NCI-H187 treated with DMSO at 0.1 percent for 48 hours (cell line): ENCODE measurements around the gene COLEC12.

Source experiments
- DNase-seq: peaks from one replicate; lab custom pipeline; 2025; lab: John Stamatoyannopoulos, UW

The COLEC12 gene

DNA sequence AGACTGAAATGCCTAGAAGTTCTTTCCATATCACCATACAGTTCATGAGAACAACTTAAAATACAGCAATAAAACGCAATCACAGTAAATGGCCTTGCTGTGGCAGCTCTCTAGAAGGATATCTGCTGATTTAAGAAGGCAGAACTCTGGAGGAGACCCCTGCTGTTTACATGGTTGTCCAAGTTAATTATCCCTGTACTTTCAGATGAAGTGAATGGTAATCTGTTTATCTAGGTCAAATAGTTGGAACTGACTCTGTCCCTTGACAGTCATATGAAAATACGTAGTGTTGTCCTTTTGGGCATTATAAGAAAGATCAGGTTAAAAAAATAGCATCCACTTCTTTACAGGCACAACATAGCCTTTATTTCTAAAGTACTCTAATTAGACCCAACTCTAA is 115.6 kb downstream of the COLEC12 start:
- no peak for DNase-seq

GRCh38 chr18:383135-383534 is 117.4 kb downstream of the COLEC12 start:
- no peak for DNase-seq

DNA sequence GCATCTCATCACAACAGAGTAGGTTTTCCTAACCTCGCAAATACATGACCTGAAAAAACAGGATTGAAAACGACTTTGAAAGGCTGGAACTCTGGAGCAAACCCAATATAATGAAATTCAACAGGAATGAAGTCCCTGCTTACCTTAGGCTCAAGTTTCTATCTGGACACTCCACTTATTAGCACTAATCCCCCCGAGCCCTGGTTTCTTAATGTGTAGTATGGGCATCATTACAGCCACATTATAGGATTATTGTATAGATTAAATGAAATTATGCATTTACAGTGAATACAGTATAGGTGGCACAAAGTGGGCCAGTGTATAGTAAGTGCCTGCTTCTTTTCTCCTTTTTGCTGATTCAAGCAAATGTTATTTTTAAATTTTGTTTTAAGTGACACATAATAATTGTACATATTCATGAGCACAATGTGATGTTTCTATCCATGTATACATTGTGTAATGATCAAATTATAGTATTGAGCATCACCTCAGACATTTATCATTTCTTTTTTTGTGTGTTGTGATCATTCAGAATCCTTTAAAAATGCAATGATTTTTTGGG is 118.0 kb downstream of the COLEC12 start:
- DNase-seq = no peak

- DNase-seq = no peak
Observed at GRCh38 chr18:379681-380330, 120.7 kb downstream of the COLEC12 start.

DNA sequence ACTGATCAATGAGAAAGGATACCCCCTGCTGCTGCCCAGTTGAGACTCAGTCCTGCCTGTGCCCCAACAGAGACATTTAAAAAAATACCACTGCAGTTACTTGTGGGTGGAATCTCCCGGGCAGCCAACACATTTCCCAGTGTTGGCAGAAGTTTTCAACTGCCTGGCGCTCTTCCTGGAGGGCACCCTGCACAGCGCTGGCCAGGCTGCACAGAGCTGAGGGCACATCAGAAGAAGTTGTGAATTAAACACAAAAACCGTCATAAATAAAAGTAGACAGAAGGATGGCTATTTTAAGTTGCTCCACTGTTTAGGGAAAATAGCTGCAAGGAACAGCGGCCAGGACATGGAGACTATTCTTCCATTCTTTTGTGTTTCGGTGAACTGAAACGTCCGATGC is 122.4 kb downstream of the COLEC12 start:
- DNase-seq = no peak

DNA sequence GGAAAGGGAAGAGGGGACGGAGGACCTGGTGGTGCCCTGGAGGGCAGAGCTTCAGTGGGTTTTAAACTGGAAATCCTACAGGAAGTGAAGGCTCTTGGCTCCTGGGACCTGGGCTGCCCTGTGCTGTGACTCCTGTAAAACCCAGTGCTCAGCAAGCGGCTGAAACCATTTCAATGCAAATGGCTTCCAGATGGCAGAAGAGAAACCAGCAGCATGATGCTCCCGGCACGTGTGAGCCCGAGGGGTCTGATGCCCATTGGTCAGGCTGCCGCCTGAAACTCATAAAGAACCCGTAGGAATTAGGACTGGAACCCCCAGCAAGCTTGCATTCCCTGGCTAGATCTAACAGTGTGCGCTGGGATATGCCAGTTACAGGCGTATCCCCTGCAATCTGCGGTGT is 123.4 kb downstream of the COLEC12 start:
- no peak for DNase-seq

GRCh38 chr18:376311-376710 is 124.2 kb downstream of the COLEC12 start:
- no peak for DNase-seq

DNA sequence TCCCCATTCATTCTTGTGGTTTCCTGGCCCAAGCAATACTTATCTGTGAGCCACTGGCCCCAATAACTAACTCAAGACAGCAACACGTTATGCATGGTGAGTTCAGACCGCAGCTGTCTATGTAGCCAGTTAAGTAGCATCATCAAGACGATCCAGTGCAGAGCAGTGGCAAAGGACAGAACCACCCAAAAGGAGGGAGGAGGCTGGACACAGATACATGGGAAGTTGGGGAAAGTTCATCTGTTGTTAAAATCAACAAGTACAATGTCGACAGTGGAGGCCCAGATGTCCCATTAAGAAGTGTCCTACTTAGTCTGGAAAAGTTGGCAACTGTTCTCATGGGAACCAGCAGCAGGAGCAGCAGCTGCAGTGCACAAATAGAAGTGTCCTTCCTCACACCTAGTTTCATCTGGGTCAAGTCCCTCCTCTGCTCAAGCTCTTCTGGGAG is 125.8 kb downstream of the COLEC12 start:
- no peak for DNase-seq

- DNase-seq = no peak
Observed at GRCh38 chr18:373780-374179, 126.7 kb downstream of the COLEC12 start.

DNA sequence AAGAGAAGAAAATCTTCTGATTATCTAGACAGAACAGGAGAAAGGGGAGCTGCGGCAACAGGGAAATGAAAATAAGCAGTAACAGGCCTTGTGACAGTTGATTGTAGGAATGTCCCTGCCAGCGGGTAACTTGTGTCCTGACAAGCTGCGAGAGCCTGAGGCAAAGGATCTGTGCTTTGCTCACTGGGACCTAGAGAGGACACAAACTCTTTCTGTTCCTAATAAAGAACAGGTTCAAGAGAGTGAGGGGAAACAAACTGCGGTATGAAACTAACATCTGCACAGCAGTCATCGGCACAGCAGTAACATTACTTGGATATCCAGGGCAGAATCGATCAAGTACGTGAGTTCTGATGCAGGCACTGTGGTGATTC is 128.9 kb downstream of the COLEC12 start:
- DNase-seq = no peak

- DNase-seq = no peak
Observed at GRCh38 chr18:370751-371608, 129.5 kb downstream of the COLEC12 start.

DNA sequence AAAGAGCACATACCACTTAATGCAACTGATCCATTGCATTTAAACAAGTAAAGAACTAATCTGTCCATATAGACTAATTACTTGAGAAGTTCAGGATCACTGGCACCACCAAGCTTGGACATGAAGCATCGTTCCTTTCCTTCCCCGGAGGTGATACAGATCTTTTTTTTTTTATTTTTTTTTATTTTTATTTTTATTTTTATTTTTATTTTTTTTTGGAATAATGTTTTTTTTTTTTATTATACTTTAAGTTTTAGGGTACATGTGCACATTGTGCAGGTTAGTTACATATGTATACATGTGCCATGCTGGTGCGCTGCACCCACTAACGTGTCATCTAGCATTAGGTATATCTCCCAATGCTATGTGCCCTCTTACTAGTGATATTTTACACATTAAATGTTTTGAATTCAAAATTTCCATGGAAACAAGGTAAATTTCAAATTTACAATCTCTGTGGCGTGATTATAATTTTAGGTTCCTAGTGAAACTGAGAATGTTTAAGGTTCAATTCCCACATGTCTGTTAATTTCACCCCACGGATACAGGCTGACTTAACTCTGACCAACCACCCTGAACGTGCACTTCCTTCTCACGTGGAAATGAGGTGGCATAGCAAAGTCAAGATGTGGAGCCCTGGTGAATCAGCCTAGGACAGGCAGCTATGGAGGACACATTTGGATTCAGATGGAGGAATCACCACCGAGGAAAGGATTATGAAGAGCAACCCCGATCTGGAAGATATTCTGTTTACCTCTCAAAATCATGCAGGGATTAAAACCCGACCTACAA is 131.1 kb downstream of the COLEC12 start:
- DNase-seq = no peak

DNA sequence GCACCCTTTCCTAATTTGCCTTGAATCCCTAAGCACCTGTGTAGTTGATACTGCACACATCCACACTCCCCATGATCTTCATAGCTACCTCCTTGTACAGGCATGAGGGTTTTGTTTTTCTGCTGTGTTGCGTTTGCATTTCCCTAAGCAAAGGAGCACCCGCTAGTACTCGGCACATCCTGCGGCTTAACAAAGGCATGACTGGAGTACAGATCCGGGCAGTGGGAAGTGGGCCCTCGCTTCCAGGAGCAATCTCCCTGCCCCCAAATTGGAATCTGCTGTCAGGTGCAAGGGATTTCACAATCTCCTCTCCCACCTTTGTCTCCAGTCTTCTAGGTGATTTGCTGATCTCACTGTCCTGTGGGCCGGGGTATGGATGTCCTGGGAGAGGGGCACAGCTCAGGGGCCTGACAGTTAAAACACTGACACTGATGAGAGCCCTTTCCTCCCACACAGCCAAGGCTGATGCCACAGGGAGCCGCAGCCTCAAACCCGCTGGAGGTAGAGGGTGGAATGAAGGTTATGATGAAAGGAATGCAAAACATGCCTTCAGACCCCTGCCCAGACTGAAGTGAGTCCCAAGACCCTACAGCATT is 133.9 kb downstream of the COLEC12 start:
- no peak for DNase-seq

- DNase-seq = no peak
Observed at GRCh38 chr18:365651-366050, 134.8 kb downstream of the COLEC12 start.

GRCh38 chr18:364256-364826 is 136.2 kb downstream of the COLEC12 start:
- no peak for DNase-seq

GRCh38 chr18:363301-364085 is 137.0 kb downstream of the COLEC12 start:
- no peak for DNase-seq

DNA sequence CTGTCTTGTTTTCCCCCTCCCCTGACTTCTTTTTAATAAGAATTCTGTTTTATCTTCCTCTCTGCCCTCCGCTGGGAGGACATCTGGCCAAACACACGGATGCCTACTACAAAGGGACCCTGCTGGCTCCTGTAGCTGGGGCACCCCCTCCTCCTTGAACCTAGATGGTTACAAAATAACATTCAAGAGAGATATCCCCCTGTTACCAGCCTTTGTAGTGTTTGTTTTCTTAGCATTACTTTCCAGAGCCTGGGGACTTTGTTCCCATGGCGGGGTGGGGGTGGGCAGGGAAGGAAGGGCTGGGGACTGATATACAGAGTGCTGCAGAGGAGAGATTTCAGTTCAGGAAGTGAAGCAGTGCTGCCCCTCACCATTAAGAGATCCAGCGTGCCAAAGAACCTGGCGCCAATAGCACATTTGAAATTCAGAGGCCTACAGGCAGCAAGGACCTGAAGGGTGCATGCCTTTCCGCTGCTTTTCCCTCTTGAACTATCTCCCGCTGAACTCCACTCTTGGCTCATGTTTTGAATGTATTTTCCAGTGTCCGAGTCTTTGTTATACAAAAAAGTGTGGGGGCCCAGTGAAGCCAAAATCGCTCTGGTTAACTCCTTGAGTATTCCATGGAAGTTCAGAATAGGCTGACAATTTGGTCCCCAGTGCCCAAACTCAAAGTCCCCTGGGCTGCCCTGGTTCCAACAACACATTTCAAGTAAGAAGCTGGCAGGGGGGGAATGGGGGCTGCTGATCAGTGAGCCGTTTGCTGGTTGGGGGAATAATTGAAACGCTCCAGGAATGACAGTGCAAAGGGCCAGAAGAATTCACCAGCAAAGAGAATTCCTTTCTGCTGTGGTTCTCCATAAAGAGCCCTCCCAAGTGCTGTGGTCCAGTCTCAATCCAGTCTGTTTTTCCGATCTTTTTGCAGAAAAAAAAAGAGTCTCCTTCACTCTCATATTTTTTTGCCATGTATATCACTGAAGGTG is 137.9 kb downstream of the COLEC12 start:
- no peak for DNase-seq

DNA sequence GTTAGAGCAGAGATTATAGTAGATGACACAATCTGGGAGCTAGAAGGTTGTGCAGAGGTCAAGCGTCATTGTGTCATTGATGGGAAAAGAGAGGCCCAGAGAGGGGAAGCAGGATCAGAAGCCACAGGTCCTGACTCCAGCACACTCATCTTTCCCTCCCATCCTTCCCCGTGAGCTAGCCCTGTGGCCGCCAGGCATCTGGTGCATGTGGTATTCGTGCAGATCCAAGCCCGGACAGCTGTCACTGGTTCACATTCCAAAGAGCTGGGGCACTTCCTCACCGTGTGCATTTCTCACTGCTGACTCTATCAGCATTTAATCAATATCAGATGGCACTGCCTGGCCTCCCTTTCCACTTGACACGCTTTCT is 138.6 kb downstream of the COLEC12 start:
- no peak for DNase-seq

- no peak for DNase-seq
Observed at GRCh38 chr18:361100-361732, 139.3 kb downstream of the COLEC12 start.
